ENCODE results near the gene PCGF3.

PCGF3 gene

DNA sequence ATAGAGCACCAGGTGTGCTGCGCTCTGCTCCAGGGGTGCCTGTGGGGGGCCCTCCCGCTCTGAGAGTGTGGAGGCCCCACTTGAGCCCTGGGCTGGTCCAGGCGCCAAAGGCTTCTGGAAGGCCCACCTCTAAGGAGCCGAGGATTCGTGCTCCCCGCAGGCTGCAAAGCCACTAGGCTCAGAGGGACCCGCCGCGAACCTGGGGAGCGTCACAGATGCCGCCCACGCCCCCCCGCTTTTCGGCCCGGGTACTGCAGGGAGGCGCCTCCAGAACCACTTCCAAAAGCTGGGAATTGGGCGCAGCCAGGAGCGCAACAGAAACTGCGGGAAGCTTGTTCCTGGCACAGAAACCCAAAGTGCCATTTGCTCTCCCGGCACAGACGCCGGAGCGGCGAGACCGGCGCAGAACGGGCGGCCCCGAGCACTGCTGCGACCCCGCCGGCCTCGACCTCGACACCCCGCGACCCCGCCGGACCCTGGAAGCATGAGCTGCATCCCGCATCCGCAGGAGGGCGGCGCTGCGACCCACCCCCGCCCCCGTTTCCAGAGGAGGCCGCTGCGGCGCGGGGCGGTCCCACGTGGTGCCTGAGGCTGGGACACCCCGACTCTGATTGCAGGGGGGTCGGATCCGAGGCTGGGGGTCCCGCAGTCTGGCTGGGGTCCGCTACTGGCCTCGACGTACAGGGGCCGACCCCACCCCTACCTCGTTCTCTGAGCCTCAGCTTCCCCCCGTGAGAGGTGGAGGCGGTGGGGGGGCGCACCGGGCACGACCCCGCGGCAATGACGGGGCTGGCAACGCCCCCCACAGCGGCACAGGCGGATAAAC is 89.5 kb downstream of the PCGF3 start:
- TF ChIP-seq CTCF (IDR thresholded peaks at IDR 0.05; ENCODE audit: extremely low read depth, insufficient read depth, missing control alignments), result no peak
- DNase-seq (ENCODE audit: low spot score), result no peak
- in situ Hi-C loops (cut with MboI; ENCODE audit: low pct_unique_long_range_greater_than_20kb, low sequenced_read_pairs, unreplicated experiment), result no loop called here

GRCh38 chr4:795726-796119 is 90.1 kb downstream of the PCGF3 start:
- TF ChIP-seq CTCF (IDR thresholded peaks at IDR 0.05; ENCODE audit: extremely low read depth, insufficient read depth, missing control alignments), result no peak
- in situ Hi-C loops (cut with MboI; ENCODE audit: low pct_unique_long_range_greater_than_20kb, low sequenced_read_pairs, unreplicated experiment), result no loop called here
- no peak for DNase-seq (ENCODE audit: low spot score)

GRCh38 chr4:796206-796605 is 90.6 kb downstream of the PCGF3 start:
- in situ Hi-C loops (cut with MboI; ENCODE audit: low pct_unique_long_range_greater_than_20kb, low sequenced_read_pairs, unreplicated experiment), result no loop called here
- no peak for DNase-seq (ENCODE audit: low spot score)
- TF ChIP-seq CTCF (IDR thresholded peaks at IDR 0.05; ENCODE audit: extremely low read depth, insufficient read depth, missing control alignments), result no peak

- in situ Hi-C loops (cut with MboI; ENCODE audit: low pct_unique_long_range_greater_than_20kb, low sequenced_read_pairs, unreplicated experiment), result no loop called here
- no peak for DNase-seq (ENCODE audit: low spot score)
- TF ChIP-seq CTCF (IDR thresholded peaks at IDR 0.05; ENCODE audit: extremely low read depth, insufficient read depth, missing control alignments), result no peak
Observed at GRCh38 chr4:797066-797465, 91.4 kb downstream of the PCGF3 start.

DNA sequence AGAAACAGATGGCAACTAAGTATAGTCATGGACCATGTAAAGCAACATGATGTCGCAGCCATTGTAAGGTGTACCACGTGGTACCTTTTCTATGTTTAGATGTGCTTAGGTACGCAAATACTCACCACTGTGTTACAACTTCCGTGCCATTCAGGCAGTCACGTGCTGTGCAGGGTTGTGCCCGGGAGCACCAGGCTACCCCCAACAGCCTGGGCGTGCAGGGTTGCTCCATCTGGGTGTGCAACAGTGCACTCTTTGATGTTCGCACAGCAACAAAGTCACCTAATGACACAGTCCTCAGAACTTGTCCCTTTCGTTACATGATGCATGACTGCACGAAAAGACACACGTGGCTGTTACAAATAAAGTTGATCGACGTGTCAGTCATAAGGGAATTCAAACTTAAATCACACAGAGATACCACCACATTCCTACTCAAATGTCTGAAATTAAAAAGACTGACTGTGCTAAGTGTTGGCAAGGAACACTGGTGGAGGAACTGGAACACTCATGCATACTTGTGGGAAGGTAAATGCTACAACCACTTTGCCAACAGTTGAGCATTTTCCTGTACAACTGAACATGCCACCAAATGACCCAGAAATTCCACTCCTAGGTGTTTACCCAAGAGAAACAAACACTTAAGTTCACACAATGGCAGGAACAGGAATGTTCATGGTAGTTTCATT is 95.9 kb downstream of the PCGF3 start:
- no peak for TF ChIP-seq CTCF (IDR thresholded peaks at IDR 0.05; ENCODE audit: extremely low read depth, insufficient read depth, missing control alignments)
- in situ Hi-C loops (cut with MboI; ENCODE audit: low pct_unique_long_range_greater_than_20kb, low sequenced_read_pairs, unreplicated experiment), result no loop called here
- no peak for DNase-seq (ENCODE audit: low spot score)

GRCh38 chr4:803884-804283 is 98.3 kb downstream of the PCGF3 start:
- DNase-seq (ENCODE audit: low spot score), result no peak
- TF ChIP-seq CTCF (IDR thresholded peaks at IDR 0.05; ENCODE audit: extremely low read depth, insufficient read depth, missing control alignments), result no peak
- in situ Hi-C loops (cut with MboI; ENCODE audit: low pct_unique_long_range_greater_than_20kb, low sequenced_read_pairs, unreplicated experiment), result no loop called here

Measured in GM13977 (cell line).